Stimulated activated CD8-positive, alpha-beta memory T cell treated with anti-CD3 and anti-CD28 coated beads, Interleukin-15, amount 100 ng/mL, for 24 hours (primary cell): ENCODE data around the gene SFTA2.

Source experiments
- DNase-seq: peaks from one replicate; pipeline ENCODE4 v3.0.0-alpha.2; 2020; ENCODE audit warnings: low read depth

SFTA2 gene

DNA sequence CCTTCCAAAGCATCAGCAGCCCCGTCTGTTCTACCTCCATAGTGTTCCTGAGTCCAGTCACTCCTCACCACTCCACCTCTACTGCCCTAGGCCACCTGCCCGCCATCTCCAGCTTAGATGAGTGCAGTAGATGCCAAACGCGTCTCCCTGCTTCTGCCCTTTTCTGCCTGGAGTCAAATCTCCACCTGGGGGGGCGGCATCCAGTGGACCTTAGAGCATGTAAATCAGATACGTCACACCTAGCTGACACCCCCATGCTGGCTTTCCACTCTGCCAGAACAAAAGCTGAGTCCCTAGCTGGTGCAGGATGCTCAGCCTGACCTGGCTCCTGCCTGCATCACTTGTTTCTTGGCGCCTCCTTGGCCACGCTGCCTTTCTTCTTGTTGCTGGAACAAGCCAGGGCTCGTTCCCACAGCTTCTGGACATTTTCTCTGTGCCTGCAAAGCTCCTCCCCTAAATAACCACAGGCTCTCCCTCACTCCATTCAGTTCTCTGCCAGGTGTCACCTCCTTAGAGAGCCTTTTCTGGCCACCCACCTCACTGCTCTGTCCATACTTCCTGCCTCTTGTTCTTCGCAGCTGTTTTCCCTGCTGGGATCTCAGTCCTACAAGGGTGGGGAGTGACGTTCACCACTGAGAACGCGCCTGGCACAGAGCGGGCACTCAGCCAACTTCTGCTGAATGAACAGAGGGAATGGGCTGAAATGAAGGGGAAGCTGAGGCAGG is 41.9 kb downstream of the SFTA2 start:
- no peak for DNase-seq

DNA sequence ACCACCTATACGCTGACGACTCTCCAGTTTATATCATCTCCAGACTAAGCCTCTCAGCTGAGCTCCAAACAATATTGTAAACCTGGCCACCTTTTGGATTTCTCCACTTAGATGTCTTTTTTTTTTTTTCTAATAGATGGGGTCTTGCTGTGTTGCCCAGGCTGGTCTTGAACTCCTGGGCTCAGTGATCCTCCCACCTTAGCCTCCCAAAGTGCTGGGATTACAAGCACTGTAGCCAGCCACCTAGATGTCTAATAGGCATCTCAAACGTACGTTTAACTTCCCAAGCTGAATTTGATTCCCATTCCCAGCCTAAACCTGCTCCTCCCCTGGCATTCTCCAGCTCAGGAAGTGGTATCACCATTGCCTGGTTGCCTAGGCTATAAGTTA is 42.5 kb downstream of the SFTA2 start:
- no peak for DNase-seq

DNA sequence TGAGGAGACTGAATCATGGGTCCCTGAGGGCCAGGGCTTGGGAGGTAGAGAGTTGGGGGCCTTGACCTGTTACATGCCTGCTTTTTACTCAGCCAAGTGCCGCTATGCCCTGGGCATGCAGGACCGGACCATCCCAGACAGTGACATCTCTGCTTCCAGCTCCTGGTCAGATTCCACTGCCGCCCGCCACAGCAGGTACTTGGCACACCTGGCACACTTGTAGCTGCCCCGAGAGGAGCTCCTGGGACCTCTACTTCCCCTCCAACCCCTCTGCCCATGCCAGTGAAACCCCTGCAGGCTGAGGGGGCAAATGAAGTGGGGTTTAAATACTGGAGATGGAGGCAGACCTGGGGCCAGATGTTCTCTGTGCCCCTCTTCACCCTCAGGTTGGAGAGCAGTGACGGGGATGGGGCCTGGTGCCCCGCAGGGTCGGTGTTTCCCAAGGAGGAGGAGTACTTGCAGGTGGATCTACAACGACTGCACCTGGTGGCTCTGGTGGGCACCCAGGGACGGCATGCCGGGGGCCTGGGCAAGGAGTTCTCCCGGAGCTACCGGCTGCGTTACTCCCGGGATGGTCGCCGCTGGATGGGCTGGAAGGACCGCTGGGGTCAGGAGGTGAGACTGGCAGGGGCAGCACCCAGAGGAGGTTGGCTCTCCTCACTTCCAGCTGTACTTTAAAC is 43.0 kb downstream of the SFTA2 start:
- no peak for DNase-seq

DNA sequence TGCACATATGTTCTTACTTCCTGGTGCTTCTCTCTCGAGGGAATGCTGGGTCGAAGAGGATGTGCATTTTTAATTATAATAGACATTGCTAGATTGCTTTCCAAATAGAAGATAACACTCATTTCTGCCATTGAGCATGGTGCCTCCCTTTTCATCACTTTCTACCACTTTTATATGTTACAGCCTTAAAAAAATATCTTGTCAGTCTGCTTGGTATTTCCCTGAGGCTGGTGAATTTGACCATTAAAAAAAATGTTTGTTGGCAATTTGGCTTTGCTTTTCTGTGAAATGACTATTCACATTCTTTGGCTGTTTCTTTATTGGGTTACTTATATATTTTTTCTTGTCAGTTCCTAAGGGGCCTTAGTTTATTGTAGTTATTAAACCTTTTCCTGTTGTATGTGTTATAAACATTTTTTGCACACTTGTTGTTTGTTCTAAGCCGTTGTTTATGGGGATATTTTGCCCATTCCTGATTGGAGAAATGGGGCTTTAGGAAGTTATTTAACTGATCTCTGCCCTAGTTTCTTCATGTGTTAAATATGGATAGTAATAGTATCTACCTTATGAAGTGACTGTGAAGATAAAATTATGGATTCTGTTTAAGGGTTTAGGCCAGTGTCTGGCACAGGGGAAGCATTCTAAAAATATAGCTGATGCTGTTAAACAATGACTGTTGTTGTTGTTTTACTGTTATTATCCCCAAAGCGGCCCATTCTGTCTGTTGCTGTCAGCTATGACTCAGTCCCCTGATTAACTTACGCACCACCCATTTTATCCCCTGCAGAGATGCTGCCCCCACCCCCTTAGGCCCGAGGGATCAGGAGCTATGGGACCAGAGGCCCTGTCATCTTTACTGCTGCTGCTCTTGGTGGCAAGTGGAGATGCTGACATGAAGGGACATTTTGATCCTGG is 43.8 kb downstream of the SFTA2 start:
- no peak for DNase-seq

DNA sequence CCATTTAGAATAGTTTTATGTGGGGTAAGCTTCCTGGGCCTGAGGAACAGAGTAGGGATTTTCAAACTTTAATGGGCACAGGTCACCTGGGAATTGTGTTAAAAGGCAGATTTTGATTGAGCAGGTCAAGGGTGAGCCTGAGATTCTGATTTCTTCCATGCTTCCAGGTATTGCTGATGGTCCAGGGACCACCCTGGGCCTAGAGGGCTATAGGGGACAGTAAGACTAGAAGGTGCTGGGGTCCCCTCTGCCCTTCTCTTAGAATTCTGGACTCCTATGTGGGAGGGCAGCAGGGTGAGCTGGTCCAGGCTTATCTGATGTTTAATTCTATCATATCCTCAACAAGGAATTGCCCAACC is 45.1 kb downstream of the SFTA2 start:
- DNase-seq: no peak

DNA sequence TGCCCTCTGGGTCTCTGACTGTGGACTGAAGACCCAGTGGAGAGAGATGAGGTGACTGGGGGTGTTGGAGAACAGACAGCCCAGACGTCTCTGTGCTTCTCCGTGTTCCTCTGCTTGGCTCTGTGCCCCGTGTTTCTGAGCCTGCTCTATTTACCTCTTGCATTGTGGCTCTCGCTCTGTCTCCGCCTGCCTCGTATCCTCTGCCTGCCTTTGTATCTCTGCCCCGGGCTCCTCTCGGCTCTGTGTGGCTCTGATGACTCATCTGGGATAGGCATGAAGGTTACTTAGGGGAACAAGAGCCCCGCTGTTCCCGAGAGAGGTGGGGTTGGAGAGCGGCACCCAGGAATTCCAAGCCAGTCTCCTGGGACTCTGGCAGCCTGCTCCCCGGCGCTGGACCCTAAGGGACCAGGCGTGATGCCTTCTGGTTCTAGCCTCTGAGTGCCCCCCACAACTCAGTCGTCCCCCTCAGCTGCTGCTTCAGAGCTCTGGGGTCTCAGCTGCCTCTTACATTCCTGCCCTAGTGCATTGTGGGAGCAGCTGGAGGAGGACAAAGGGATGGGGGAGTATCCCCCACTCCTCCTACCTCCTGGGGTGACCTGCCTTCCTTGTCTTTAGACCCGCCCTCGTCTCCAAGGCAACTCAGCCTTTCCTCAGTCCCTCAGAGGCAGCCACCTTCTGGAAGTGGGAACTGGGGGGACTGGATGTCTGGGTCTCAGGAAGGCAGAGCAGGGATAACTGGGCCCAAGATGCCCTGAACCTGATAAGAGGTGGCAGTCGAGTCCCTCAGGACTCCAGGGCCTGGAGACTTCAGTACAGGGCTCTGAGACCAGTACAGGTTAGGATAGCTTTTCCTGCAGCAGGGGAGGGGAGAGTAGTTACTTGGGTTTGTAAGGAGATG is 45.7 kb downstream of the SFTA2 start:
- DNase-seq: no peak

DNA sequence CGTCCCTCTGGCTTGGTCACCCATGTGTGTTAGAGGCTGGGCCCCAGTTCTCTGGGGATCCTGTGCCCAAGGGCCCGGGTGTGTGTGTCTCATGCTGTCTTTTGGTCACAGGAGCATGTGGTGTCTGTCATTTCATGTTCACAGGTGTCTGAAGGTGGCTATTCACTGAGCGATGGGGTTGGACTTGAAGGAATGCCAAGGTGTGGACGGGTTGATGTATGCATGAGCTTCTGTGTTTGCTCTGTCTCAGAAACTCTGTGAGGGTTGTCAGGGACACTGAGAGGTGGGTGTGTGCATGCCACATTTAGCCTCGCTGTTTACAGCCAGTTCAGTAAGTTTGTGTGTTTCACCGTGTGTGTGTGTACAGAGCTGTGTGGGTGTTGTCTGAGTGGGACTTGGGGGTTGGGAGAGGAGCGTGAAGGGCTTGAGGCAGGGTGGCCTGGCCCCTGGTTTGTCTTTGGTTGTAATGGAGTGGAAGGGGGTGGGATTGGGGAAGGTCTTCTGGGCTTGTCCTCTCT is 46.4 kb downstream of the SFTA2 start:
- DNase-seq: no peak

DNA sequence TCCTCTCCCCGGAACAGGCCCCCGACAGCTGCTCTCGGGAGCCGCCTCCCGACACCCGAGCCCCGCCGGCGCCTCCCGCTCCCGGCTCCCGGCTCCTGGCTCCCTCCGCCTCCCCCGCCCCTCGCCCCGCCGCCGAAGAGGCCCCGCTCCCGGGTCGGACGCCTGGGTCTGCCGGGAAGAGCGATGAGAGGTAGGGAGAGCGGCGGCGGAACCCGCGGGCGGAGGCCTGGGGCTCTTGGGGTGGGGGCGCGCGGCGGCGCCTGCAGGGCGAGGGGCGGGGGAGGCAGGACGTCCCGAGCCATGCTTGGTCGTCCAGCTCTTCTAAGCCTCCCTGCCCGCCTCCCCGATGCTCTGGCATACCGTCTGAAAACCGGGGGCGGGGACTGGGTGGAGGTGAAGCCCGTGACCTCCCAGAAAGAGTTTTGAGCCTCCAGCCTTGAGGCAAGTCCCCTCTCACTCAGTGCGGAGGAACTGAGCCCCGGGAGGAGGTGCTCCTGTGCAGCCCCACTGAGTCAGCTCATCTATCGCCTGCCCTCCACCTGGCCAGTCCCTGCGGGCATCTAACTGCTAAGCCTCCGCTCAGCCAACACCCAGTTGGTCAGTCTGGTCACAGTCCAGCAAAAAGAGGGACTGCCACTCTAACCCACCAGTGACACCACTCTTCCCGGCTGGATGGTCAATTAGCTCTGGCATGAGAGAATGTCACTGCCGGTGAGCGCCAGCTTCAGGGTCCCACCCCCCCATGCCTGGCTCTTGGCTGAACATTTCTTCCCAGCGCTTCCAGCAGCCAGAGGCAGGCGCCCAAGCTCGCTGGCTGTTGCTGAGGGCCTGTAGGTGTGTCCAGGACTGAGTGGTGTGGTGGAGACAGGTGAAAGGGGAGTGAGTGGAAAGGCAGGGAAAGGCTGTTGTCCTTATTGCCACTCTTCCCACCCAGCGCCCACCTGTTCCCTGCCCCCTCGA is 47.2 kb downstream of the SFTA2 start:
- no peak for DNase-seq

DNA sequence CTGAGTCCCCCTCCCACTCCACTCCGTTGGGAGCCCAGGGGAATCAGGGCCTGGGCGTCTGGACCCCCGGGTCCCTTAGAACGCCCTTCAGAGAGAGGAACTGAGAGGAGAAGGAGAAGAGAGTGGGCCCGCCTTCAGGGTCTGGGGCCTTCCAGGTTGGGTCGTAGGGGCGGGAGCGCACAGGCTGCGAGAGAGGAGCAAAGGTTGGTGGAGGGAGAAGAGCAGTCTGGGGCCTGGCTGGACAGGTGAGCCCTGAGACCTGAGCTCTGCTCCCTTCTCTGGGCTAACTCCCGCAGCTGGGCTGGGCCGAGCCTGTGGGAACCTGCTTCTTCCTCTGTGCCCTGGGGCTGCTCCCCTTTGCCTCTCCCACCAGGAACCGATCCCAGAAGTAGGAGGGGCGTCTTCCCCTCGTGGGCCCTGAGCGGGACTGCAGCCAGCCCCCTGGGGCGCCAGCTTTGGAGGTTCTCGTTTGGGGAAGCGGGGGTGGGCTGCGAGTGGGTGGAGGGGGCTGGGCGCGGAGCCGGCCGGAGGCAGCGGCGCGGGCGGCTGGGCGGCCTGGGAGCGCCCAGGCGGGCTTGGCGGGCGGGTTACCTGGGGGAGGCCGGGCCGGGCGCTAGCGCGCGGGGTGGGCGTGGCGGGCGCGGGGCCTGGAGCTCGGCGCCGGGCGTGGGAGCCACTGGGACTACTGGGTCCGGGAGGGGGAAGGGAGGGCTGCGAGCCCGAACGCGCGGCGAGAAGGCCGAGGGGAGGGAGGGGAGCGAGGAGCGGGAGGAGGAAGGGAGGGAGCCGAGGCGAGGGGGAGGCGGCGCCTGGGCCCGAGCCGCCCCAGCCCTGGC is 48.1 kb downstream of the SFTA2 start, which contains the start of gene DDR1:
DDR1 (plus strand) TSS at position 835 of the 836 bp plus-strand sequence. CDS start 4,211 bp downstream, outside the sequence.
- no peak for DNase-seq

DNA sequence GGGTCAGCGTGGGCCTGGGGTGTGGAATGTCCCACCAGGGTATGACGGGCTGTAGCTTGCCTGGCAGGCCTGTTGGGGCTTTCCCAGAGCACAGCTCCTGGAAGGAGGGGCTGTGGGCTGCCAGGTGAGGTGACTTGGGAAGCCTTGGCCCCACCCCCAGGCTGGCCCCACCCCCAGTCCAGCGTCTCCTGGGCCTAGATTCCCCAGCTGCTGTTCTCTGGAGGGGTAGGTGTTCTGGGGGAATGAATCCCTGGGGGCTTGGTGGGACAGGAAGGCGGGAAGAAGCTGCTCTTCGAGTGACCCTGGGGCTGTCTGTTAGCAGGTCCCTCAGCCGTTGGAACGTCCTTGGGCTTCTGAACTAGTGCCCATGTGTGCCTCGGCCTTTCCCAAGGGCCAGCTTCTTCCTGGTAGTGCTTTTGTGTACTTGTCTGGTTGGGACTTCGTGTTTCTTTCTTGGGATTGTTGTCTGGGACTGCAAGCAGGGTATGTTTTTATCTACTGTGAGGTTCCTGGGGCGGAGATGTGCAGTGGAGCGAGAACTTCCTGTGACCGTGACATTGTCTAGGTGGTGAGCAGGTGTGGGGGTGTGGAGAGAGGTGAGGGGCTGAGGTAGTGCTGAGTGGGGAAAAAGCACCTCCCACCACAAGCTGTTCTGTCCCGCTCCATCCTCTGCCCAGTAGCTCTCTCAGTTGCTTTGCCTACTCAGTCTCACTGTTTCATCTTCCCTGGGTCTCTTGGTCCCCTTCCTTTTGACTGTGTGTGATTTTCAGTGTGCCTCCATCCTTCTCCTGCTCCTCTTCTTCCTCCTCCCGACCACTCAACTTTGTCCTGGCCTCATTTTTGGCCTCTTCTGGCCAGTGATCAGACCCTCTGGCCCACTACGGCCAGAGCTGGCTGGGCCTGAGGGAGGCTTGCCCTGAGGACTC is 48.9 kb downstream of the SFTA2 start:
- DNase-seq: no peak

DNA sequence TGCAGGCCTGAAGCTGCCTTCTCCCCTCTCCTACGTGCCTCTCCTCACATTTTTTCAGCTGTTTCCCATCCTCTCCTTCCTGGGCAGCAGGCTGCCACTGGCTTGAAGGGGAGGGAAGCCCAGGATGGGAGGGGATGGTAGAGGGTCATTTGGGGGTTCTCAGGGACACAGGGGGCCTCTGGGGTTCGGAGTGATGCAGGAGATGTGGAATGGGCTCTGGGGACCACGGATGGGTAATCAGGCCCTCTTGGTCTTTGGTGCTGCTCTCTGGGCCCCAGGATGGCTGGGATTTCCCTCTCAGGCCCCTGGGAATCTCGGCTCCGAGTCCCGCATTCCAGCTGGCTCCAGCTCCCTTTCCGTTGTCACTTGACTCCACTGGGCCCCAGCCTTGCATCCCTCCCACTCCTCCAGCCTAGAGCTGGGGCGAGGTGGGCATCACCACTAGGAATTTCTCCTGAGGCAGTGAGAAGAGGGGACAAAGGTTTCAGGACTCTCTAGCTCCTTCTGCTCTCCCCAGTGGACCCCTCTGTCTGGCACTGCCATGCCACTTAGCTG is 49.7 kb downstream of the SFTA2 start:
- DNase-seq: no peak

DNA sequence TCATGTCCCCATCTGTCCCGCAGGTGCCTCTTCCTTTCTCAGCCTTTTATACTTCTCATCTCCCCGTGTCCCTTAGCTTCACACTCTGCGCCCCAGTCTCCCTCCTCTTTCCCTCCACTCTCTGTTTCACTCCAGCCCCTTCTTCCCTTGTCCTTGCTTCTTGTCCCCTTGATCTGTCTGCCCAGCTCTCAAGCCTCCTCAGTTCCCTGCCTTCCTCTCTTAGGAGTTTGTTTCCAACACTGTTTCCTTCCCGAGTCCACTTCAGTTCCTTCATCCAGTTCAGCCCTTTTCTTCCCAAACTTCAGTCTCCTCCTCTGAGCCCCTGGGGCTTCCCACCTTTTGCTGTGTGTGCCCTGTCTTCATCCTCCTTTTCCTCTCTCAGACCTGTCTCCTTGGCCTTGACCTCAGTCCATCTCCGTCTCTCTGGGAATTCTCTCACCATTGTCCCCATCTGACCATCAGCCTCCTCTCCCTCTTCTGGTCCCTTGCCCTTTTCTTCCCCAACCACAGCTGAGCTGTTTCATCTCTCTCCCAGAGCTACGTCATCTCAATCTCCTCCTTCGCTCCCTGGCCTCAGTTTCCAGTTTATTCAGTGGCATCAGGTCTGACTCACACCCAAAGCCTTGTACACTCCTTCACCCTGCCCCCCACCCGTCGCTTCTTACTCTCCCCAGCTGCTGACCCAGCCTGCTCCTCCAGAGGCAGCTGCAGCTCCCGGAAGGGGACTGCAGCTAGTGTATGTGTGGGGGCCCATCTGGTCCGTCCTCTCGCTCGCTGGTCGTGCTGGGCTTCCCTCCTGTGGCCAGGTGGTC is 50.4 kb downstream of the SFTA2 start:
- DNase-seq: no peak
